Fibroblast of villous mesenchyme (primary cell): Measurements from ENCODE around the gene REG3A. TPM values are rescaled to one million over a fixed set of nuclear protein-coding genes. Genes with fewer than 3 reads are reported as not detected.

Experiments
- DNase-seq: peaks from one replicate; pipeline ENCODE4 v3.0.0-alpha.2; 2010; ENCODE audit warnings: low read depth
- H3K4me3 ChIP-seq: 2 replicates; pipeline ENCODE4 v1.5.1; 2011; ENCODE audit warnings: low read depth, mild to moderate bottlenecking, low read length
- CTCF ChIP-seq: IDR thresholded peaks from 2 replicates; pipeline ENCODE4 v1.5.1; 2012; ENCODE audit warnings: low read depth, mild to moderate bottlenecking, low read length; ENCODE audit not compliant: insufficient read depth
- total RNA-seq: library from RNA; depleted of rRNA; stranded (reverse); fragments of >200 nt; gene quantifications from 2 replicates; pipeline ENCODE4 v1.2.3, GENCODE V29; 2012

Gene REG3A
- total RNA-seq, 1 donor, result not detected

GRCh38 chr2:79155826-79156476 lies 3.6 kb downstream of the REG3A start:
- H3K4me3 ChIP-seq, result no peak overlapping the region
- no peak for TF ChIP-seq CTCF
- no peak for DNase-seq

- TF ChIP-seq CTCF, result no peak
- DNase-seq, result no peak
- no peak overlapping the region for H3K4me3 ChIP-seq
Observed at GRCh38 chr2:79139423-79139822, 20.1 kb downstream of the REG3A start.

GRCh38 chr2:79138385-79138784 lies 21.2 kb downstream of the REG3A start:
- no peak for DNase-seq
- H3K4me3 ChIP-seq, result no peak overlapping the region
- no peak for TF ChIP-seq CTCF

DNA sequence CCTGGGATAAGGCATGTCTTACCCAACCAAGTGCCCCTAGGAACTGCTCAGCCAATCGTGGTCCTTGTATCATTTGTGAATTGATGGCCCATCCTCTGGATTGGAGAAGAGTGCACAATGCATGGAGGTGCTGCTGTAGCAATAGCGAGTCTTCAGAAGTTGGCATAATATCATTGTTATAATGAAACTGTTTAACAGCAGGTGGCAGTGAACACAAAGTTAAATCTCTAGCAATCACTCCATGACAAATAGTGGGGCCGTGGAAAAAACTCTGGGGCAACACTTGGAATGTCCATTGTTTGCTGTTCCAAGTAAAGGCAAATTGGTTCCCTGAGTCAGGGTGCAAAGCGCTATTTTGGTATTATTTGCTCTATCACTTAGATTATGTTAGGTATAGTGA lies 27.9 kb downstream of the REG3A start:
- DNase-seq, result no peak
- TF ChIP-seq CTCF, result no peak
- H3K4me3 ChIP-seq, result no peak overlapping the region

GRCh38 chr2:79129804-79130203 lies 29.7 kb downstream of the REG3A start:
- H3K4me3 ChIP-seq, result no peak overlapping the region
- no peak for TF ChIP-seq CTCF
- no peak for DNase-seq

DNA sequence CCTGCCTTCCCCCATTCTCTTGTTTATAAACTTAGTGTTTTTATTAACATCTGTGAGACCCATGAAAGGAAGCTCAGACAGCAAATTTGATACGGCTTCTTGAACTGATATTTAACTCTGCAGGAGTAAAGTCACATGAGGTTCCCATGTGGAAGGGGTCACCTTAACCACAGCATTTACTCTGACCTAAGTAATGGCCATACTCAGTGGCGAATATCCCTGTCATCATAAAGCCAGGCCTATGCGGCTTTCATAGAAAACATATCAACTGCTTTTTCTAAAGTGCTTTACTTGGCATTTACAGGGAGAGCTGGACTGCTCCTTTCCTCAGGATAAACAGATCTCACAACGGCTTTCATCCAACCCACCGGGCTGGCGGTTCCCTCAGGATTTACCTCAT lies 30.3 kb downstream of the REG3A start:
- TF ChIP-seq CTCF, result no peak
- H3K4me3 ChIP-seq, result no peak overlapping the region
- no peak for DNase-seq

DNA sequence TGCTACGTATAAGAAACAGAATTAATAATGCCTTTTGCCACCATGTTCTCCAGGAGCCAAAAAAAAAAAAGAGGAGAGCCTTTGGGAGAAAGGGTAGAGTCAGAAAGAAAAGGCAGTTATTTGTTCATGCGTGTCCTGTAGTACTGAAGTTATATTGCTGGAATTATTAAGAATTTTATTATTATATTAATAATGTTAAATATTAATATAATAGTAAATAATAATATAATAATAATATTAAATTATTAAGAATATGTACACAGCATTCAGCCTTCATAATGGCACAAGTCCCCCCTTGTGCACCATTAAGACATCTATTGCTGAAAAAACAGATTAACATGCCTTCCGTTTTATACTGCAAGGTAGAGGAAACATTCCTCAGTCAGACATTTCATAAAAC lies 31.1 kb downstream of the REG3A start:
- TF ChIP-seq CTCF, result no peak
- H3K4me3 ChIP-seq, result no peak overlapping the region
- DNase-seq, result no peak
